Panc1 (cell line): ENCODE results near the gene PCCA. TPM values are rescaled to one million over a fixed set of nuclear protein-coding genes. Genes with fewer than 3 reads are reported as not detected.
"Not testable (repeated sequence)": the region's sequence is repeated elsewhere in the genome, so short reads cannot be mapped to it uniquely, and the experiment has no call there.

Experiments
- ATAC-seq: fragments of 200-7000 bp; cut with Tn5 transposase; 2 replicates; pipeline ENCODE4 v1.9.1; 2020; ENCODE audit warnings: mild to moderate bottlenecking, moderate library complexity
- BruUV-seq: library from RNA; stranded (reverse); fragments of 400-500 nt; replicated peaks from 2 replicates; lab custom pipeline; 2021; lab: Mats Ljungman, UMichigan
- CTCF ChIA-PET: fragments of 300-600 bp; sonication (Branson Sonifier 250); formaldehyde crosslinking; loops from one replicate; lab custom pipeline; 2022; ENCODE audit warnings: antibody characterized with exemption; lab: Charles Lee
- POLR2A ChIA-PET: fragments of 300-600 bp; sonication (Branson Sonifier 250); formaldehyde crosslinking; loops from one replicate; lab custom pipeline; 2022; ENCODE audit warnings: antibody characterized with exemption; lab: Charles Lee
- DNase-seq: peaks from one replicate; pipeline ENCODE4 v3.0.0-alpha.2; 2010; ENCODE audit warnings: low read depth, low spot score
- H3K27ac ChIP-seq: 2 replicates; pipeline ENCODE4 v1.5.1; 2011; ENCODE audit warnings: mild to moderate bottlenecking, low read length, inconsistent platforms
- H3K27me3 ChIP-seq: fragments of 200-500 bp; sonication (Bioruptor generic); 2 replicates; pipeline ENCODE4 v1.6.0; 2014; ENCODE audit warnings: low read length, inconsistent platforms; ENCODE audit not compliant: control insufficient read depth, insufficient read depth
- H3K36me3 ChIP-seq: fragments of 200-500 bp; sonication (Bioruptor generic); 2 replicates; pipeline ENCODE4 v1.5.1; 2014; ENCODE audit warnings: inconsistent platforms, mild to moderate bottlenecking, low read length, moderate library complexity; ENCODE audit not compliant: control insufficient read depth, insufficient read depth
- H3K4me1 ChIP-seq: 2 replicates; pipeline ENCODE4 v1.5.1; 2011; ENCODE audit warnings: inconsistent platforms, mild to moderate bottlenecking, low read length, moderate library complexity; ENCODE audit not compliant: control insufficient read depth, insufficient read depth
- H3K4me3 ChIP-seq, 2 experiments: 2 replicates each; pipeline ENCODE4 v1.5.1; 2011 to 2012; ENCODE audit warnings: low read depth in 2 of 2, low read length in 2 of 2, mild to moderate bottlenecking in 2 of 2, inconsistent platforms in 1 of 2, moderate library complexity in 1 of 2
- H3K9me3 ChIP-seq: fragments of 200-500 bp; sonication (Bioruptor generic); 2 replicates; pipeline ENCODE4 v1.5.1; 2014; ENCODE audit warnings: low read depth, mild to moderate bottlenecking, inconsistent platforms, low read length, moderate library complexity; ENCODE audit not compliant: control insufficient read depth, insufficient read depth
- POLR2AphosphoS5 ChIP-seq: IDR thresholded peaks from 2 replicates; pipeline ENCODE4 v1.6.1; 2012; ENCODE audit warnings: mild to moderate bottlenecking, low read depth, low read length, moderate library complexity
- SIN3A ChIP-seq: IDR thresholded peaks from 2 replicates; pipeline ENCODE4 v1.6.1; 2012; ENCODE audit warnings: low read depth, mild to moderate bottlenecking, low read length, moderate library complexity, borderline replicate concordance; ENCODE audit not compliant: insufficient read depth
- TCF7L2 ChIP-seq: IDR thresholded peaks from 2 replicates; pipeline ENCODE4 v1.6.1; 2011; ENCODE audit warnings: mild to moderate bottlenecking, low read depth, low read length, inconsistent platforms
- in situ Hi-C: cut with HindIII; loops from 2 replicates; pipeline ENCODE4 v1.10.0; 2016; ENCODE audit warnings: low sequenced_read_pairs, low pct_unique_long_range_greater_than_20kb
- intact Hi-C: fragments of 100-400 bp; cut with micrococcal nuclease; formaldehyde crosslinking; loops from one replicate; pipeline ENCODE4 v1.10.0; 2022; ENCODE audit not compliant: unreplicated experiment
- total RNA-seq: library from RNA; stranded (reverse); gene quantifications from one replicate; pipeline ENCODE4 v1.2.1, GENCODE V29; 2021; ENCODE audit not compliant: unreplicated experiment
- TF ChIP-seq, protein P1 (sequence below), 2 experiments: IDR thresholded peaks; 2 replicates each; pipeline ENCODE4 v1.6.1; 2011 to 2012; ENCODE audit warnings: low read depth in 2 of 2, control low read depth in 1 of 2, low read length in 1 of 2, mild to moderate bottlenecking in 1 of 2, moderate library complexity in 1 of 2; ENCODE audit not compliant: insufficient read depth in 1 of 2
- TF ChIP-seq, protein P2 (sequence below): fragments of 450-650 bp; IDR thresholded peaks from 2 replicates; pipeline ENCODE4 v1.5.1; 2017; ENCODE audit warnings: mild to moderate bottlenecking

PCCA gene
- total RNA-seq, 1 experiment from 2014 or later = 14.7 TPM

- ChIA-PET CTCF (no interaction called here), POLR2A (no interaction called here)
- H3K9me3 ChIP-seq = no peaks in the 10 kb centered on the region
- no peak for DNase-seq
- H3K27ac ChIP-seq = no peak overlapping the region
- H3K36me3 ChIP-seq = no peaks in the 10 kb centered on the region
- no peaks in the 10 kb centered on the region; the same call in 1 of the 2 replicates for H3K4me1 ChIP-seq
- BruUV-seq = no TSS peak
- H3K27me3 ChIP-seq = no peaks in the 10 kb centered on the region
- TF ChIP-seq, protein P1, sequence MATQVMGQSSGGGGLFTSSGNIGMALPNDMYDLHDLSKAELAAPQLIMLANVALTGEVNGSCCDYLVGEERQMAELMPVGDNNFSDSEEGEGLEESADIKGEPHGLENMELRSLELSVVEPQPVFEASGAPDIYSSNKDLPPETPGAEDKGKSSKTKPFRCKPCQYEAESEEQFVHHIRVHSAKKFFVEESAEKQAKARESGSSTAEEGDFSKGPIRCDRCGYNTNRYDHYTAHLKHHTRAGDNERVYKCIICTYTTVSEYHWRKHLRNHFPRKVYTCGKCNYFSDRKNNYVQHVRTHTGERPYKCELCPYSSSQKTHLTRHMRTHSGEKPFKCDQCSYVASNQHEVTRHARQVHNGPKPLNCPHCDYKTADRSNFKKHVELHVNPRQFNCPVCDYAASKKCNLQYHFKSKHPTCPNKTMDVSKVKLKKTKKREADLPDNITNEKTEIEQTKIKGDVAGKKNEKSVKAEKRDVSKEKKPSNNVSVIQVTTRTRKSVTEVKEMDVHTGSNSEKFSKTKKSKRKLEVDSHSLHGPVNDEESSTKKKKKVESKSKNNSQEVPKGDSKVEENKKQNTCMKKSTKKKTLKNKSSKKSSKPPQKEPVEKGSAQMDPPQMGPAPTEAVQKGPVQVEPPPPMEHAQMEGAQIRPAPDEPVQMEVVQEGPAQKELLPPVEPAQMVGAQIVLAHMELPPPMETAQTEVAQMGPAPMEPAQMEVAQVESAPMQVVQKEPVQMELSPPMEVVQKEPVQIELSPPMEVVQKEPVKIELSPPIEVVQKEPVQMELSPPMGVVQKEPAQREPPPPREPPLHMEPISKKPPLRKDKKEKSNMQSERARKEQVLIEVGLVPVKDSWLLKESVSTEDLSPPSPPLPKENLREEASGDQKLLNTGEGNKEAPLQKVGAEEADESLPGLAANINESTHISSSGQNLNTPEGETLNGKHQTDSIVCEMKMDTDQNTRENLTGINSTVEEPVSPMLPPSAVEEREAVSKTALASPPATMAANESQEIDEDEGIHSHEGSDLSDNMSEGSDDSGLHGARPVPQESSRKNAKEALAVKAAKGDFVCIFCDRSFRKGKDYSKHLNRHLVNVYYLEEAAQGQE (IDR thresholded peaks at IDR 0.05; ENCODE audit: insufficient read depth in 1 of 2, low read depth in 2 of 2, low read length in 1 of 2) = no peak
- TF ChIP-seq TCF7L2 (no peak), SIN3A (no peak), POLR2AphosphoS5 (no peak)
- TF ChIP-seq, protein P2, sequence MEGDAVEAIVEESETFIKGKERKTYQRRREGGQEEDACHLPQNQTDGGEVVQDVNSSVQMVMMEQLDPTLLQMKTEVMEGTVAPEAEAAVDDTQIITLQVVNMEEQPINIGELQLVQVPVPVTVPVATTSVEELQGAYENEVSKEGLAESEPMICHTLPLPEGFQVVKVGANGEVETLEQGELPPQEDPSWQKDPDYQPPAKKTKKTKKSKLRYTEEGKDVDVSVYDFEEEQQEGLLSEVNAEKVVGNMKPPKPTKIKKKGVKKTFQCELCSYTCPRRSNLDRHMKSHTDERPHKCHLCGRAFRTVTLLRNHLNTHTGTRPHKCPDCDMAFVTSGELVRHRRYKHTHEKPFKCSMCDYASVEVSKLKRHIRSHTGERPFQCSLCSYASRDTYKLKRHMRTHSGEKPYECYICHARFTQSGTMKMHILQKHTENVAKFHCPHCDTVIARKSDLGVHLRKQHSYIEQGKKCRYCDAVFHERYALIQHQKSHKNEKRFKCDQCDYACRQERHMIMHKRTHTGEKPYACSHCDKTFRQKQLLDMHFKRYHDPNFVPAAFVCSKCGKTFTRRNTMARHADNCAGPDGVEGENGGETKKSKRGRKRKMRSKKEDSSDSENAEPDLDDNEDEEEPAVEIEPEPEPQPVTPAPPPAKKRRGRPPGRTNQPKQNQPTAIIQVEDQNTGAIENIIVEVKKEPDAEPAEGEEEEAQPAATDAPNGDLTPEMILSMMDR = no peak
- no peak for ATAC-seq
- H3K4me3 ChIP-seq = no peak overlapping the region
- intact Hi-C loops = no loop called here
- in situ Hi-C loops = no loop called here
Measured at GRCh38 chr13:100140441-100140840, 51.5 kb downstream of the PCCA start.

DNA sequence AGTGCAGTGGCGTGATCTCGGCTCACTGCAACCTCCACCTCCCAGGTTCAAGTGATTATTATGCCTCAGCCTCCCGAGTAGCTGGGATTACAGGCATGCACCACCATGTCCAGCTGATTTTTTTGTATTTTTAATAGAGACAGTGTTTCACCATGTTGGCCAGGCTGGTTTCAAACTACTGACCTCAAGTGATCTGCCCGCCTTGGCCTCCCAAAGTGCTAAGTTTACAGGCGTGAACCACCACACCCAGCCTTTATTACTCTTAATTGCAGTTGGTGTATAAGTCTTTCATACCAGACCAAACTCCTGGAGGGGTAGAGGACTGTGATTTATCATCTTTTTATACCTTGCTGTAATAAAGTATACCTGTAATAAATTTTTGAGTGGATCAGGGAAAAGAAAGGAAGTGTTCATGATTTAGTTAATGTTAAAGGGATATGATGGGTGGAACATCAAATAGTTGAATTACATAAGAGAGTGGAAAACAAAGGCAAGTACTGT lies 52.6 kb downstream of the PCCA start:
- H3K4me1 ChIP-seq, H3K27me3 ChIP-seq, ATAC-seq, H3K9me3 ChIP-seq, BruUV-seq, H3K4me3 ChIP-seq, H3K36me3 ChIP-seq, CTCF ChIA-PET, in situ Hi-C loops, DNase-seq, POLR2A ChIA-PET, H3K27ac ChIP-seq, intact Hi-C loops: not testable (repeated sequence)

DNA sequence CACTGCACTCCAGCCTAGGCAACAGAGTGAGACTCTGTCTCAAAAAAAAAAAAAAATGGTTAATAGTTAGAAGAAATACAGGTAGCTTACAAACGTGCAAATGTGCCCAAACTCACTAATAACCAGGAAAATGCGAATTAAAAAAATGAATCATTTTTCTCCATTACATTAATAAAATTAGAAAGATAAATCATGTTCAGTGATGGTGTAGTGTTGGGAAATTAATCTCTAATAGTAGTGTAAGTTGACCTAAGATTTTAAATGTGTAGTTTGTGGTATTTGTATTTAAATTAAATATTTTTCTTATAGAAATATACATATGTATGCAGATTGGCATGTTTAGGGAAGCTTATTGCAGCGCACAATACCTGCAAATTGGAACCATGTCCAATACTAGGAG lies 57.6 kb downstream of the PCCA start:
- Histone ChIP-seq H3K4me1 (no peaks in the 10 kb centered on the region), H3K27ac (no peak overlapping the region), H3K36me3 (no peaks in the 10 kb centered on the region), H3K4me3 (no peak overlapping the region), H3K27me3 (no peaks in the 10 kb centered on the region), H3K9me3 (no peaks in the 10 kb centered on the region)
- no TSS peak for BruUV-seq
- DNase-seq = no peak
- ChIA-PET CTCF (no interaction called here), POLR2A (no interaction called here)
- in situ Hi-C loops (no loop called here), intact Hi-C loops (loop anchor here (5.0 kb wide), 1 partner anchor 519 kb away; no protein-coding TSS in a partner anchor)
- no peak for TF ChIP-seq TCF7L2
- TF ChIP-seq SIN3A = no peak
- TF ChIP-seq, protein P1 (IDR thresholded peaks at IDR 0.05; ENCODE audit: insufficient read depth in 1 of 2, low read depth in 2 of 2, low read length in 1 of 2) = no peak
- TF ChIP-seq POLR2AphosphoS5 = no peak
- ATAC-seq = no peak
